Stimulated activated CD4-positive, alpha-beta T cell treated with anti-CD3 and anti-CD28 coated beads, Interleukin-2, amount 100 ng/mL, for 24 hours (primary cell): Measurements from ENCODE around the gene VAPA.

Source experiments
- DNase-seq, 2 donors: peaks; one replicate each; pipeline ENCODE4 v3.0.0-alpha.2; 2020

The VAPA gene

GRCh38 chr18:9984080-9984479, 70.3 kb downstream of the VAPA start:
- no peak for DNase-seq

GRCh38 chr18:9985641-9986040, 71.8 kb downstream of the VAPA start:
- DNase-seq, result no peak

GRCh38 chr18:9986156-9986930, 72.5 kb downstream of the VAPA start:
- no peak for DNase-seq

- DNase-seq, result no peak
Observed at GRCh38 chr18:9987345-9987744, 73.5 kb downstream of the VAPA start.

- no peak for DNase-seq
Observed at GRCh38 chr18:9987931-9988330, 74.1 kb downstream of the VAPA start.

GRCh38 chr18:9988665-9989064, 74.8 kb downstream of the VAPA start:
- DNase-seq, result no peak

- no peak for DNase-seq
Observed at GRCh38 chr18:9989481-9989880, 75.7 kb downstream of the VAPA start.

GRCh38 chr18:9991011-9992000, 77.5 kb downstream of the VAPA start:
- no peak for DNase-seq

- DNase-seq, result no peak
Observed at GRCh38 chr18:9992300-9992972, 78.6 kb downstream of the VAPA start.

GRCh38 chr18:9992973-9993520, 79.2 kb downstream of the VAPA start:
- no peak for DNase-seq

- DNase-seq, result no peak
Observed at GRCh38 chr18:9993521-9994025, 79.8 kb downstream of the VAPA start.

- no peak for DNase-seq
Observed at GRCh38 chr18:9994026-9994570, 80.3 kb downstream of the VAPA start.

- DNase-seq, result no peak
Observed at GRCh38 chr18:9994701-9995235, 81.0 kb downstream of the VAPA start.

- DNase-seq, result no peak
Observed at GRCh38 chr18:9995631-9996030, 81.8 kb downstream of the VAPA start.

GRCh38 chr18:9996094-9996493, 82.3 kb downstream of the VAPA start:
- no peak for DNase-seq

- no peak for DNase-seq
Observed at GRCh38 chr18:9997711-9998110, 83.9 kb downstream of the VAPA start.

- DNase-seq, result no peak
Observed at GRCh38 chr18:9998330-9998729, 84.5 kb downstream of the VAPA start.

GRCh38 chr18:10002280-10002679, 88.5 kb downstream of the VAPA start:
- no peak for DNase-seq

GRCh38 chr18:10003281-10003680, 89.5 kb downstream of the VAPA start:
- no peak for DNase-seq

- DNase-seq, result no peak
Observed at GRCh38 chr18:10003866-10004265, 90.0 kb downstream of the VAPA start.

GRCh38 chr18:10006311-10006893, 92.6 kb downstream of the VAPA start:
- DNase-seq, result no peak
